Tibial nerve (tissue), 3 donors: ENCODE results near the gene DLX4.

ENCODE experiments used
- CTCF ChIP-seq, 5 experiments: fragments of 200-600 bp in 3 of 5; fragments of 450-650 bp in 2 of 5; sonication (generic) in 3 of 5; IDR thresholded peaks; one replicate each; pipeline ENCODE4 v1.5.1; 2016 to 2019; ENCODE audit warnings: antibody characterized with exemption in 5 of 5, mild to moderate bottlenecking in 3 of 5, moderate library complexity in 2 of 5
- POLR2A ChIP-seq, 2 donors: fragments of 450-650 bp; IDR thresholded peaks; one replicate each; pipeline ENCODE4 v1.6.1; 2017; ENCODE audit warnings: antibody characterized with exemption in 2 of 2, mild to moderate bottlenecking in 2 of 2, moderate library complexity in 2 of 2

- no peak for TF ChIP-seq CTCF (IDR thresholded peaks at IDR 0.05)
- no peak for TF ChIP-seq POLR2A (IDR thresholded peaks at IDR 0.05)
Measured at GRCh38 chr17:50013079-50013478, 44.1 kb downstream of the DLX4 start.
